HUES6 (cell line): ENCODE data around the gene RAC3.

ENCODE experiments used
- H3K27ac ChIP-seq: 2 replicates; pipeline ENCODE4 v1.7.0; 2013; ENCODE audit warnings: low read depth, mild to moderate bottlenecking, low read length, inconsistent platforms
- H3K27me3 ChIP-seq: 2 replicates; pipeline ENCODE4 v1.6.1; 2013; ENCODE audit warnings: low read length; ENCODE audit not compliant: control insufficient read depth, insufficient read depth
- H3K36me3 ChIP-seq: 2 replicates; pipeline ENCODE4 v1.6.1; 2013; ENCODE audit warnings: low read length; ENCODE audit not compliant: control insufficient read depth, insufficient read depth
- H3K4me1 ChIP-seq: 2 replicates; pipeline ENCODE4 v1.6.1; 2013; ENCODE audit warnings: low read length; ENCODE audit not compliant: control insufficient read depth, insufficient read depth
- H3K4me3 ChIP-seq: 2 replicates; pipeline ENCODE4 v1.5.1; 2013; ENCODE audit warnings: low read depth, low read length
- H3K9ac ChIP-seq: one replicate; pipeline ENCODE4 v1.6.1; 2013; ENCODE audit warnings: mild to moderate bottlenecking, low read length
- H3K9me3 ChIP-seq: 2 replicates; pipeline ENCODE4 v1.6.1; 2013; ENCODE audit warnings: low read depth, low read length; ENCODE audit not compliant: control insufficient read depth, insufficient read depth

The RAC3 gene

DNA sequence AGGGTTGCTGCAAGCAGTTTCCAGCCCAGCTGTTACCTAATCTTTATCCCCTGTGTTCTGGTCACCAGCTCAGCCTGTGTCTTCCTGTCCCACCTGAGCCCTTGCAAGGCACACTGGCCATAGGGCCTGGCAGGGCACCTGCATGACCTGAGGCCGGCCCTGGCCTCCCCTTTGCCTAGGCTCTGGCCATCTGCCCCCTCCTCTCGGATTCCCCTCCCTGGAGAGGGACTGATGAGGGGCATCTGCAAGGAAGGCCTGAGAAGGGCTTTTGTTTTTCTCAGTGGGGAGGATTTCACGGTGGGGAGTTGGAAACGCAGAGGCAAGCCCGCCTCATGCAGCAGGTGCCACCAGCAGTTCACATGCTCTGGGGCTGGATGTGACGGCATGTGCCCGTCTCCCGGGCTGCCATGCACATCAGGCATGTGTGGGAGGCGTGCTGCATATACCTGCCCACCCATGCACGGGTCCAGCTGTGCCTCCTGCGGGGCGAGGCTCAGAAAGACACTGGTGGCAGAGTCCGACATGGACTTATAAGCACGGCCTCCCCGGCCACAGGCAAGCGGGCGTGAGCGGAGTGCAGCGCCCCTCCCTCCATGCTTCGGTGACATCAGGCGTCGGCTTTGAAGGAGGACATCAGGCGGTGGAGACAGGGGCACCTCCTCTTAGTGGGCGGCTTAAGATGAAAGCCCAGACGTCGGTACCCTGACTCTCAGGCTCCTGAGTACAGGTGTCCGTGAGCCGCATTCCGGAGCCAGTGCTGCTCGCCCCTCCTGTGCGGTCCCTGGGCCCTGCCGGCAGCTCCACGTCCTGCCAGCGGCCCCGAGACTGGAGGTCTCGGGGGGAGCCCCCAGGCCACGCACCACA lies 37.5 kb upstream of the RAC3 start:
- H3K4me1 ChIP-seq: peaks cover 33% of the 10 kb centered on the region
- no peaks in the 10 kb centered on the region for H3K9me3 ChIP-seq
- H3K36me3 ChIP-seq: peaks cover 13% of the 10 kb centered on the region
- H3K9ac ChIP-seq: no peak overlapping the region
- H3K27me3 ChIP-seq: no peaks in the 10 kb centered on the region
- no peak overlapping the region for H3K4me3 ChIP-seq
- H3K27ac ChIP-seq: no peak overlapping the region

DNA sequence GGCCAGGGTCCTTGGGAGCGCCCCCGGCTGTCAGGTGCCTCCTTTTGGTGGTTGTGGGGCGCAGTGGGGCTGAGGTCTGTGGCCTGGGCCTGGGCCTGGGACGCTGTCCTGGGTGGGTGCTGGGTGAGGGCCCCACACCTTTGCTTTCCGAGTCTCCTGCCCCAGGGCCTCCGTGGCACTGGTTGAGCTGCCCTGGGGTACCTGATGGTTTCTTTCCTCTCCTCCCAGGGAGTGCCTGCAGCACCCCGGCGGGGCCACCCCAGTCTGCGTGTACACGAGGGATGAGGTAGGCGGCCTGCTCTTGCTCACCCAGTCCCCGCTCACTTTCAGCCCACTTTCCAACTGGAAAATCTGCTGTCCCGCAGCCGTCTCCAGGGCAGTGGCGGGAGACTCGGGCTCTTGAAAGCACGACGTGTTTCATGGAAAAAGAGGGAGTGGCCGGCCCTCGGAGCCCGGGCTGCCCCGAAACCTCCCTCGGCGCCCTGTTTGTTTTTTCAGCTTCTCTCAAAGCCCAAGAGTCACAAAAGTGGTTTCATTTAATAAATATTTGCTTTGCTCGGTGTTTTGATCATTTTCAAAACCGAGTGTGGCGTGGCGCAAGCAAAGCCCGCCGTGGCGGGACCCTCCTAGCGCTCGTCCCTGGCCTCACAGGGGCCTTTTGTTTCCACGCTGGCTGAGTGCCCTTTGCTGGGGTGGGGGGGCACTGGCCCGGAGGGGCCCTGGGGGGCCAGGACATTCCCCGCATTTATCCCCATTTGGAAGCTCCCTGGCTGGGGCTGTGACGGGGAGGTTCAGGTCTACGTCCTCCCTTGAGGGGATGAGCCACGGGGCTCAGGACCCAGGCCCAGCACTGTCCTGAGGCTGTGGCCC lies 36.6 kb upstream of the RAC3 start:
- no peak overlapping the region for H3K4me3 ChIP-seq
- no peak overlapping the region for H3K9ac ChIP-seq
- peaks cover 10% of the 10 kb centered on the region for H3K36me3 ChIP-seq
- peaks cover 33% of the 10 kb centered on the region for H3K4me1 ChIP-seq
- no peaks in the 10 kb centered on the region for H3K9me3 ChIP-seq
- H3K27ac ChIP-seq: no peak overlapping the region
- no peaks in the 10 kb centered on the region for H3K27me3 ChIP-seq

DNA sequence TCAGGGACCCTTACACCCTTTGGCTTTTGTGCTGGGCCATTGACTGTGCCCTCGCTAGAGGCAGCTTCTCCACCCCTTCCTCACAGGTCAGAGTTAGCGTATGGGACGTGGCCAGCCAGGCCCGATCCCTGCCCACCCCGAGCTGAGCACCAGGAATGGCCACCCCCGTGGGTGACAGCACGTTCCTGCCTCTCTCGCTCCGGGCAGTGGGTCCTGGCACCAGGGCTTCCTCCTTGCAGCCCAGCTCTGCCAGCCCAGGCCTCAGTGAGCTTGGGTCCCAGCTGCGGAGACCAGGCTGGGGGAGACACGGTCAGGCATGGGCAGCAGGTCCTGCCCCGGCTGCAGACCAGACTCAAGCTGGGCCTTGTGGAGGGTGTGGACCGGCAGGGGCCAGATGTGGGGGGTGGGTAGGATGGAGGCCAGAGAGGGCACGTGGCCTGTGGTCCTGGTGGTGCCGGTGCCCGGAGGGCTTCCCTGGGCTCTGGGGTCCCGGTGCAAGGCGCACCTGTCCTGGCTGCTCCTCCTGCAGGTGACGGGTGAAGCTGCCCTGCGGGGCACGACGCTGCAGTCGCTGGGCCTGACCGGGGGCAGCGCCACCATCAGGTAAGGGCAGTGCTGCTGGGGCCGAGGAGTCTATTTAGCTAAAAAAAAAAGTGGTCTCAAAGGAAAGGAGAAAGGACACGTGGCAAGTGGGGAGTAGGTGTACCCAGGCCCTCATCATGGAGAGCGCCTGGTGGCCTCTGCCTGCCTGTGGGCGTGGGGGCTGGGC lies 35.8 kb upstream of the RAC3 start:
- no peaks in the 10 kb centered on the region for H3K27me3 ChIP-seq
- H3K4me1 ChIP-seq: peaks cover 29% of the 10 kb centered on the region
- H3K27ac ChIP-seq: no peak overlapping the region
- H3K9me3 ChIP-seq: no peaks in the 10 kb centered on the region
- no peak overlapping the region for H3K4me3 ChIP-seq
- H3K36me3 ChIP-seq: peaks cover 10% of the 10 kb centered on the region
- H3K9ac ChIP-seq: no peak overlapping the region

- Histone ChIP-seq H3K36me3 (peaks cover 10% of the 10 kb centered on the region), H3K9me3 (no peaks in the 10 kb centered on the region), H3K9ac (no peak overlapping the region), H3K27ac (no peak overlapping the region), H3K4me1 (peaks cover 23% of the 10 kb centered on the region), H3K27me3 (no peaks in the 10 kb centered on the region), H3K4me3 (no peak overlapping the region)
Observed at GRCh38 chr17:81996232-81996756, 35.2 kb upstream of the RAC3 start.

DNA sequence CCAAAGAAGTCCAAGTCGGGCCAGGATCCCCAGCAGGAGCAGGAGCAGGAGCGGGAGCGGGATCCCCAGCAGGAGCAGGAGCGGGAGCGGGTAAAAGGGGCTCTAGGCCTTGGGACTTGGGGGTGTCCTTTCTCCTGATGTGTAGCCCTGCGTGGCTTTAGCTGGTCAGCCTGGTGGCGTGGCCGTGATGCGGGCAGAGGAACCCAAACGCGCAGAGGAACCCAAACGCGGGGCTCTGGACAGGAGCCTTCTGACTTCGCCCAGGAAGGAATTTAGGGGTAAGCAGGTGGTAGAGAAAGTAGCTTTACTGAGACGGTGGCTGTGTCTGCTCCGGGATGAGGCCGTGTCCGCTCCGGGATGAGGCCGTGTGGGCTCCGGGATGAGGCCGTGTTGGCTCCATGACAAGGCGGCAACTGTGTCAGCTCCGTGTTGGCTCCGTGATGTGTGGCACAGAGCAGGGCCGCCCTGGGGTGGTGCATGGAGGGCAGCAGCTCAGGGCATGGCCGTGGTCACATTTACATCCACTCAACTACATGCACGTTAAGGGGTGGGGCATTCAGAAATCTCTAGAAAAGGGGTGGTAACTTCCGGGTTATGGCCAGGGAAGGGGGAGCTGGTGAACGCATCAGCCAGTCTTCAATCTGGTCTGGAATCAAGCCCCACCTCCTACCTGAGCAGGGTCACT lies 34.6 kb upstream of the RAC3 start:
- H3K4me3 ChIP-seq: no peak overlapping the region
- H3K27ac ChIP-seq: no peak overlapping the region
- no peak overlapping the region for H3K9ac ChIP-seq
- H3K9me3 ChIP-seq: no peaks in the 10 kb centered on the region
- H3K4me1 ChIP-seq: peaks cover 18% of the 10 kb centered on the region
- H3K27me3 ChIP-seq: no peaks in the 10 kb centered on the region
- H3K36me3 ChIP-seq: peaks cover 10% of the 10 kb centered on the region

DNA sequence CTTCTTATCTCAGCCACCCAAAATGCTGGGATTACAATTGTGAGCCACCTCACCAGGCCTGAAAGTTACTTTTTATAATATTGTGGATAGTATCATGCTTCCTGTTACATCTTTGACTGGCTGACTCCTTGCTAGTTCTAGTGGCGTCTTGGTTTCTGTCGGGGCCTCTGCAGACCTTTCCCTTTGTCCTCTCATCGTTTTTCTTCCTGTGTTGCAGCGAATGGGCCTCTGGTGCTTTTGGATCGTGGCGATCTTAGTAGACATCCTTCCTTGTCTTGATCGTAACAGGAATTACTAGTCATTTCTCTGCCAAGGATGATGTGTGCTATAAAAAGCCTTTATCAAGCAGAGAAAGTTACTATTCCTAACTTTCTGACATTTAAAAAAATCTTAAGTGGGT lies 33.3 kb upstream of the RAC3 start:
- H3K4me1 ChIP-seq: peaks cover 9% of the 10 kb centered on the region; the same call in 1 of the 2 replicates
- H3K9me3 ChIP-seq: no peaks in the 10 kb centered on the region
- no peak overlapping the region for H3K27ac ChIP-seq
- H3K9ac ChIP-seq: no peak overlapping the region
- H3K4me3 ChIP-seq: no peak overlapping the region
- peaks cover 10% of the 10 kb centered on the region for H3K36me3 ChIP-seq
- no peaks in the 10 kb centered on the region for H3K27me3 ChIP-seq

- no peak overlapping the region for H3K9ac ChIP-seq
- H3K36me3 ChIP-seq: peaks cover 10% of the 10 kb centered on the region
- no peaks in the 10 kb centered on the region for H3K9me3 ChIP-seq
- H3K4me1 ChIP-seq: peaks cover 9% of the 10 kb centered on the region; the same call in 1 of the 2 replicates
- no peak overlapping the region for H3K27ac ChIP-seq
- no peak overlapping the region for H3K4me3 ChIP-seq
- no peaks in the 10 kb centered on the region for H3K27me3 ChIP-seq
Observed at GRCh38 chr17:81998691-81999438, 32.6 kb upstream of the RAC3 start.

- no peak overlapping the region for H3K4me3 ChIP-seq
- peaks cover 5% of the 10 kb centered on the region; the same call in 1 of the 2 replicates for H3K4me1 ChIP-seq
- H3K27me3 ChIP-seq: no peaks in the 10 kb centered on the region
- H3K9me3 ChIP-seq: no peaks in the 10 kb centered on the region
- peaks cover 6% of the 10 kb centered on the region for H3K36me3 ChIP-seq
- H3K27ac ChIP-seq: no peak overlapping the region; the same call in 1 of the 2 replicates
- no peak overlapping the region for H3K9ac ChIP-seq
Observed at GRCh38 chr17:81999587-81999975, 31.9 kb upstream of the RAC3 start.

- Histone ChIP-seq H3K4me3 (no peak overlapping the region), H3K27me3 (no peaks in the 10 kb centered on the region), H3K9me3 (no peaks in the 10 kb centered on the region), H3K4me1 (peaks cover 5% of the 10 kb centered on the region; the same call in 1 of the 2 replicates), H3K36me3 (peaks cover 6% of the 10 kb centered on the region), H3K9ac (no peak overlapping the region), H3K27ac (no peak overlapping the region; the same call in 1 of the 2 replicates)
Observed at GRCh38 chr17:81999976-82000802, 31.3 kb upstream of the RAC3 start.
